HEK293 (cell line): ENCODE measurements around the gene ATCAY.

ENCODE experiments used
- CTCF ChIA-PET: fragments of 350-600 bp; formaldehyde crosslinking; extraction: SDS; loops from one replicate; lab custom pipeline; 2021; ENCODE audit warnings: antibody characterized with exemption; lab: Yijun Ruan, JAX
- POLR2A ChIA-PET: fragments of 300-600 bp; formaldehyde crosslinking; extraction: SDS; loops from one replicate; lab custom pipeline; 2020; ENCODE audit warnings: antibody characterized with exemption, inconsistent platforms; lab: Yijun Ruan, JAX
- H3K27ac ChIP-seq: fragments of 200-500 bp; sonication (Bioruptor generic); 2 replicates; pipeline ENCODE4 v1.5.1; 2014; ENCODE audit warnings: low read depth, low read length, control low read depth, inconsistent platforms; ENCODE audit errors: extremely low read depth
- H3K36me3 ChIP-seq, 2 experiments: fragments of 200-500 bp in 1 of 2; sonication (Bioruptor generic) in 1 of 2; 1 replicate in 1 of 2; 2 replicates in 1 of 2; pipeline ENCODE4 v1.5.1; 2014 to 2017; ENCODE audit warnings: inconsistent platforms in 2 of 2, low read length in 2 of 2; ENCODE audit not compliant: control insufficient read depth in 2 of 2, insufficient read depth in 1 of 2
- H3K4me1 ChIP-seq: fragments of 200-500 bp; sonication (Bioruptor generic); 2 replicates; pipeline ENCODE4 v1.5.1; 2014; ENCODE audit warnings: mild to moderate bottlenecking, low read length, inconsistent platforms; ENCODE audit not compliant: control insufficient read depth, insufficient read depth
- H3K4me3 ChIP-seq: 2 replicates; pipeline ENCODE4 v1.5.1; 2011; ENCODE audit warnings: low read depth, mild to moderate bottlenecking, control low read depth, low read length, moderate library complexity
- H3K9me3 ChIP-seq: fragments of 200-500 bp; sonication (Bioruptor generic); 2 replicates; pipeline ENCODE4 v1.5.1; 2014; ENCODE audit warnings: low read depth, low read length, inconsistent platforms; ENCODE audit not compliant: control insufficient read depth, insufficient read depth
- EGR2 ChIP-seq: fragments of 450-650 bp; formaldehyde crosslinking; IDR thresholded peaks from 2 replicates; pipeline ENCODE4 v1.5.1; 2016; ENCODE audit warnings: low read depth, missing biosample characterization, missing genetic modification characterization
- GLI4 ChIP-seq: fragments of 450-650 bp; formaldehyde crosslinking; IDR thresholded peaks from 2 replicates; pipeline ENCODE4 v1.5.1; 2016; ENCODE audit warnings: missing biosample characterization, missing genetic modification characterization
- GLIS2 ChIP-seq: fragments of 450-650 bp; formaldehyde crosslinking; IDR thresholded peaks from 2 replicates; pipeline ENCODE4 v1.5.1; 2016; ENCODE audit warnings: missing biosample characterization, missing genetic modification characterization
- MYNN ChIP-seq: fragments of 450-650 bp; formaldehyde crosslinking; IDR thresholded peaks from 2 replicates; pipeline ENCODE4 v1.5.1; 2016; ENCODE audit warnings: missing biosample characterization, missing genetic modification characterization, borderline replicate concordance
- PRDM2 ChIP-seq: fragments of 450-650 bp; formaldehyde crosslinking; IDR thresholded peaks from 2 replicates; pipeline ENCODE4 v1.5.1; 2016; ENCODE audit warnings: missing biosample characterization, missing genetic modification characterization, borderline replicate concordance
- ZBTB11 ChIP-seq: fragments of 450-650 bp; formaldehyde crosslinking; conservative IDR thresholded peaks from 2 replicates; pipeline ENCODE4 v1.5.1; 2016; ENCODE audit warnings: low read depth, missing biosample characterization, missing genetic modification characterization
- ZFHX2 ChIP-seq: fragments of 450-650 bp; formaldehyde crosslinking; conservative IDR thresholded peaks from 2 replicates; pipeline ENCODE4 v1.5.1; 2016; ENCODE audit warnings: missing biosample characterization, missing genetic modification characterization
- ZNF121 ChIP-seq: fragments of 450-650 bp; formaldehyde crosslinking; IDR thresholded peaks from 2 replicates; pipeline ENCODE4 v1.5.1; 2016; ENCODE audit warnings: missing biosample characterization, missing genetic modification characterization
- ZNF248 ChIP-seq: fragments of 450-650 bp; formaldehyde crosslinking; IDR thresholded peaks from 2 replicates; pipeline ENCODE4 v1.5.1; 2017; ENCODE audit warnings: missing biosample characterization, missing genetic modification characterization
- ZNF37A ChIP-seq: fragments of 450-650 bp; IDR thresholded peaks from 2 replicates; pipeline ENCODE4 v1.5.1; 2018; ENCODE audit warnings: missing biosample characterization, missing genetic modification characterization
- ZNF426 ChIP-seq: fragments of 450-650 bp; formaldehyde crosslinking; IDR thresholded peaks from 2 replicates; pipeline ENCODE4 v1.5.1; 2017; ENCODE audit warnings: missing biosample characterization, missing genetic modification characterization, mild to moderate bottlenecking, inconsistent platforms, moderate library complexity
- ZNF48 ChIP-seq: fragments of 450-650 bp; formaldehyde crosslinking; IDR thresholded peaks from 2 replicates; pipeline ENCODE4 v1.5.1; 2016; ENCODE audit warnings: missing biosample characterization, missing genetic modification characterization
- ZNF514 ChIP-seq: fragments of 450-650 bp; formaldehyde crosslinking; IDR thresholded peaks from 2 replicates; pipeline ENCODE4 v1.5.1; 2016; ENCODE audit warnings: missing biosample characterization, missing genetic modification characterization
- ZNF544 ChIP-seq: fragments of 450-650 bp; formaldehyde crosslinking; IDR thresholded peaks from 2 replicates; pipeline ENCODE4 v1.5.0; 2017; ENCODE audit warnings: missing biosample characterization, missing genetic modification characterization
- ZNF621 ChIP-seq: fragments of 450-650 bp; formaldehyde crosslinking; IDR thresholded peaks from 2 replicates; pipeline ENCODE4 v1.5.1; 2017; ENCODE audit warnings: missing biosample characterization, missing genetic modification characterization
- ZNF629 ChIP-seq: fragments of 450-650 bp; formaldehyde crosslinking; IDR thresholded peaks from 2 replicates; pipeline ENCODE4 v1.5.1; 2017; ENCODE audit warnings: missing biosample characterization, missing genetic modification characterization
- ZNF664 ChIP-seq: fragments of 450-650 bp; formaldehyde crosslinking; IDR thresholded peaks from 2 replicates; pipeline ENCODE4 v1.5.1; 2016; ENCODE audit warnings: missing biosample characterization, missing genetic modification characterization
- ZNF670 ChIP-seq: fragments of 450-650 bp; formaldehyde crosslinking; IDR thresholded peaks from 2 replicates; pipeline ENCODE4 v1.5.1; 2016; ENCODE audit warnings: missing biosample characterization, missing genetic modification characterization, low read depth

The ATCAY gene

GRCh38 chr19:3955688-3956087 is 75.2 kb downstream of the ATCAY start:
- Histone ChIP-seq H3K4me1 (no peaks in the 10 kb centered on the region), H3K27ac (no peak overlapping the region), H3K36me3 (peaks cover 9 to 34% of the 10 kb centered on the region in 2 experiments; a peak in 2 of 3 replicates), H3K4me3 (no peak overlapping the region), H3K9me3 (no peaks in the 10 kb centered on the region)
- TF ChIP-seq ZNF248 (tag by site-specific recombination), result no peak
- peak; percentile 43; the same call in 1 of the 2 replicates for TF ChIP-seq GLIS2
- 0 out of 2 replicates have a peak, but pooled peaks have one; percentile 3 for TF ChIP-seq ZNF629 (tag by site-specific recombination)
- CTCF ChIA-PET, result no interaction called here
- POLR2A ChIA-PET, result interaction anchor here (1.8 to 4.1 kb wide), 2 partner anchors 13 to 30 kb away, joined by 5 to 20 read pairs; partner anchors contain the start of gene EEF2

- no peaks in the 10 kb centered on the region for H3K4me1 ChIP-seq
- TF ChIP-seq EGR2, result 0 out of 2 replicates have a peak, but pooled peaks have one; percentile 16
- TF ChIP-seq ZNF37A (tag by site-specific recombination), result no peak
- peak; percentile 28; the same call in 1 of the 2 replicates for TF ChIP-seq ZFHX2 (tag by site-specific recombination)
- ChIA-PET POLR2A (interaction anchor here (1.7 kb wide), 1 partner anchor 10 kb away, joined by 5 read pairs; no protein-coding TSS in a partner anchor), CTCF (no interaction called here)
- no peak overlapping the region for H3K27ac ChIP-seq
- no peaks in the 10 kb centered on the region for H3K9me3 ChIP-seq
- peaks cover 13 to 65% of the 10 kb centered on the region in 2 experiments; a peak in 2 of 3 replicates for H3K36me3 ChIP-seq
- H3K4me3 ChIP-seq, result no peak overlapping the region
Observed at GRCh38 chr19:3958836-3959765, 78.6 kb downstream of the ATCAY start.

- Histone ChIP-seq H3K36me3 (peaks cover 13 to 69% of the 10 kb centered on the region in 2 experiments; a peak in 2 of 3 replicates), H3K9me3 (no peaks in the 10 kb centered on the region), H3K4me3 (no peak overlapping the region), H3K27ac (no peak overlapping the region), H3K4me1 (no peaks in the 10 kb centered on the region)
- POLR2A ChIA-PET, result interaction anchor here (1.7 kb wide), 1 partner anchor 9 kb away, joined by 5 read pairs; no protein-coding TSS in a partner anchor
- TF ChIP-seq ZNF514 (tag by site-specific recombination) (no peak), PRDM2 (no peak), ZNF670 (tag by site-specific recombination) (no peak), ZNF48 (no peak), GLIS2 (no peak), ZNF621 (tag by site-specific recombination) (no peak)
- CTCF ChIA-PET, result no interaction called here
Observed at GRCh38 chr19:3959766-3960131, 79.3 kb downstream of the ATCAY start.

- ChIA-PET CTCF (no interaction called here), POLR2A (interaction anchor here (0.6 kb wide), 1 partner anchor 1834 kb away, joined by 4 read pairs; no protein-coding TSS in a partner anchor)
- Histone ChIP-seq H3K36me3 (peaks cover 19 to 82% of the 10 kb centered on the region in 2 experiments; a peak in 2 of 3 replicates), H3K4me1 (no peaks in the 10 kb centered on the region), H3K27ac (no peak overlapping the region), H3K4me3 (no peak overlapping the region), H3K9me3 (no peaks in the 10 kb centered on the region)
- TF ChIP-seq MYNN (tag by site-specific recombination) (no peak), ZBTB11 (no peak), GLI4 (no peak), ZNF426 (no peak), ZNF664 (tag by site-specific recombination) (no peak), ZNF121 (tag by site-specific recombination) (no peak), ZNF544 (tag by site-specific recombination) (no peak)
Observed at GRCh38 chr19:3961007-3961406, 80.5 kb downstream of the ATCAY start.
